ENCODE measurements around the gene ETNK2.

Gene ETNK2

GRCh38 chr1:204151552-204152309 lies at the start of gene ETNK2:
ETNK2 (minus strand) TSS chr1:204152044; CDS start chr1:204151852, 192 bp downstream.
- DNase-seq: peak; percentile 67

- no peak for DNase-seq
These were observed 49.6 kb upstream of the ETNK2 start for GRCh38 chr1:204201348-204202040.

GRCh38 chr1:204199579-204199978 lies 47.7 kb upstream of the ETNK2 start:
- no peak for DNase-seq

- no peak for DNase-seq
These were observed 46.8 kb upstream of the ETNK2 start for GRCh38 chr1:204198348-204199340.

- no peak for DNase-seq
These were observed 45.2 kb upstream of the ETNK2 start for GRCh38 chr1:204197068-204197467.

- DNase-seq: no peak
These were observed 44.4 kb upstream of the ETNK2 start, which contains the start of gene KISS1 for GRCh38 chr1:204196068-204196795. KISS1 (minus strand) TSS chr1:204196491; CDS start chr1:204192876, 3,615 bp downstream.

GRCh38 chr1:204194771-204195170 lies 42.9 kb upstream of the ETNK2 start:
- no peak for DNase-seq

GRCh38 chr1:204194080-204194479 lies 42.2 kb upstream of the ETNK2 start:
- DNase-seq: no peak

- no peak for DNase-seq
These were observed 40.9 kb upstream of the ETNK2 start for GRCh38 chr1:204192589-204193352.

GRCh38 chr1:204192046-204192445 lies 40.2 kb upstream of the ETNK2 start:
- no peak for DNase-seq

- DNase-seq: no peak
These were observed 39.6 kb upstream of the ETNK2 start for GRCh38 chr1:204191456-204191855.

- DNase-seq: peak; percentile 27
These were observed 38.7 kb upstream of the ETNK2 start for GRCh38 chr1:204190212-204191211.

- no peak for DNase-seq
These were observed 37.3 kb upstream of the ETNK2 start for GRCh38 chr1:204188959-204189639.

GRCh38 chr1:204186597-204186996 lies 34.8 kb upstream of the ETNK2 start:
- DNase-seq: no peak

- no peak for DNase-seq
These were observed 29.3 kb upstream of the ETNK2 start for GRCh38 chr1:204181116-204181515.

GRCh38 chr1:204180133-204180532 lies 28.3 kb upstream of the ETNK2 start:
- DNase-seq: no peak

GRCh38 chr1:204178487-204179281 lies 26.8 kb upstream of the ETNK2 start:
- no peak for DNase-seq

- no peak for DNase-seq
These were observed 25.3 kb upstream of the ETNK2 start for GRCh38 chr1:204177133-204177532.

GRCh38 chr1:204176049-204176448 lies 24.2 kb upstream of the ETNK2 start:
- no peak for DNase-seq
